GM12873 (cell line): Measurements from ENCODE around the gene OGDHL.

ENCODE experiments used
- TF ChIP-seq, protein P1 (sequence below): IDR thresholded peaks from 2 replicates; pipeline ENCODE4 v1.5.1; 2012; ENCODE audit warnings: low read depth, mild to moderate bottlenecking, moderate library complexity, low read length, control low read depth; ENCODE audit not compliant: insufficient read depth; ENCODE audit errors: missing control alignments

Gene OGDHL

DNA sequence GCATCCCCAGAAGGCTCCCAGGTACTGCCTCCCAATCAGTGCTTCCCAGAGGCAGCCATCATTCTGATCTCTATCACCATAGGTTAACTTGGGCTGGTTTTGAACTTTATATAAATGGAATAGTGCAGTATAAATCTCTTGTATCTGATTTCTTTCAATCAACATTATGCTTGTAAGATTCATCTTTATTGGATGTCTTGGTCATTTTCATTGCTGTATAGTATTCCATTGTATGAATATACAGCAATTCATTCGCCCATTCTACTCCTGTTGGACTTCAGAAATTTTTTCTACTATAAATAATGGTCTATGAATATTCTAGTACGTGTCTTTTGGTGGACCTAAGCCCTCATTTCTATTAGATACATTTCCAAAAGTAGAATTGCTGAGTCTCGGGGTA lies 16.1 kb upstream of the OGDHL start:
- TF ChIP-seq, protein P1, sequence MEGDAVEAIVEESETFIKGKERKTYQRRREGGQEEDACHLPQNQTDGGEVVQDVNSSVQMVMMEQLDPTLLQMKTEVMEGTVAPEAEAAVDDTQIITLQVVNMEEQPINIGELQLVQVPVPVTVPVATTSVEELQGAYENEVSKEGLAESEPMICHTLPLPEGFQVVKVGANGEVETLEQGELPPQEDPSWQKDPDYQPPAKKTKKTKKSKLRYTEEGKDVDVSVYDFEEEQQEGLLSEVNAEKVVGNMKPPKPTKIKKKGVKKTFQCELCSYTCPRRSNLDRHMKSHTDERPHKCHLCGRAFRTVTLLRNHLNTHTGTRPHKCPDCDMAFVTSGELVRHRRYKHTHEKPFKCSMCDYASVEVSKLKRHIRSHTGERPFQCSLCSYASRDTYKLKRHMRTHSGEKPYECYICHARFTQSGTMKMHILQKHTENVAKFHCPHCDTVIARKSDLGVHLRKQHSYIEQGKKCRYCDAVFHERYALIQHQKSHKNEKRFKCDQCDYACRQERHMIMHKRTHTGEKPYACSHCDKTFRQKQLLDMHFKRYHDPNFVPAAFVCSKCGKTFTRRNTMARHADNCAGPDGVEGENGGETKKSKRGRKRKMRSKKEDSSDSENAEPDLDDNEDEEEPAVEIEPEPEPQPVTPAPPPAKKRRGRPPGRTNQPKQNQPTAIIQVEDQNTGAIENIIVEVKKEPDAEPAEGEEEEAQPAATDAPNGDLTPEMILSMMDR: no peak

DNA sequence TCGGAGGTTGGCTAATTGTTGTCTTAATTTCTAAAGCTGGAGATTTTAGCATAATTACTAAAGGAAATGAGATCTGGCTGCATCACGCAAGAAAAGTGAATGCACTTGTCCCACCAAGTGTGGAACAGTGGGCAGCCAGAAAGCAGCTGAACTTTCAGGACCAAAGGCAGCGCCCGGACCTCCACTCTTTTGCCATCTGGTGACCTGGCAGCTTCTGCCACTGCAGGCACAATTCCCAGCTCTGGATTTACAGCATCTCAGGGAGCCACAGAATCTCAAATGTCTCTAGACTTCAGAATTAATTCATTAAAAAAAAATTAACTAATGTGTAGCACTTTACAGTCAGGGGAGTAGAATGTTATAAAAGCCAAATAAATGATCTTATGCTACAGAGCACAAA lies 14.7 kb upstream of the OGDHL start:
- TF ChIP-seq, protein P1: no peak

DNA sequence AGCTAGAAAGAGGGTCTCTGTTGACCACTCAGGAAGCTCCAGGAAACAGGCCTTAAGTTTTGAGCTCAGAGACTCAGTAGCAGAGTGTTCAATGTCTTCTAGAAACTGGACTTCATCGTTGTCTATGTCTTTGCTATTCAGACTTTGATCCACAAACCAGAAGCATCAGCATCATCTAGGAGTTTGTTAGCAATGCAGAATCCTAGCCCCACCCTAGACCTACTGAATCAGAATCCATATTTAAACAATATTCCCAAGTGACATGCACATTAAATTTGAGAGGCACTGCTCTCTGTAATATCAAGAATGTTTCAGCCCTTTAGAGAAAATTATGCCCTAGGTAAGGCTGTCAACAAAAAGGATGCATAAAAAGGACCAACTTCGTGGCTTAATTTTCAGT lies 12.9 kb upstream of the OGDHL start:
- TF ChIP-seq, protein P1: no peak

DNA sequence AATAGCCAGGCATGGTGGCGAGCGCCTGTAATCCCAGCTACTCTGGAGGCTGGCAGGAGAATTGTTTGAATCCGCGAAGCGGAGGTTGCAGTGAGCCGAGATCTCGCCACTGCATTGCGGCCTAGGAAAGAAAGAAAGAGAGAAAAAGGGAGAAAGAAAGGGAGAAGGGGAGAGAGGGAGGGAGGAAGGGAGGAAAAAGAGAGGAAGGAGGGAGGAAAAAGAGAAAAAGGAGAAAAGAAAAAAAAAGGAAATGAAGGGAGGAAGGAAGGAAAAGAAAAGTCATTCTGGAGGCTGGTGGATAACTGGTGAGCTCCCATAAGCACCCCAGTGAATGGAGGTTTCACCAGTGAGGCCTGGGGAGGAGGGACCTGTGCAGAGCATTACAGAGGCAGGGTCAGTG lies 7.6 kb upstream of the OGDHL start:
- TF ChIP-seq, protein P1: no peak

DNA sequence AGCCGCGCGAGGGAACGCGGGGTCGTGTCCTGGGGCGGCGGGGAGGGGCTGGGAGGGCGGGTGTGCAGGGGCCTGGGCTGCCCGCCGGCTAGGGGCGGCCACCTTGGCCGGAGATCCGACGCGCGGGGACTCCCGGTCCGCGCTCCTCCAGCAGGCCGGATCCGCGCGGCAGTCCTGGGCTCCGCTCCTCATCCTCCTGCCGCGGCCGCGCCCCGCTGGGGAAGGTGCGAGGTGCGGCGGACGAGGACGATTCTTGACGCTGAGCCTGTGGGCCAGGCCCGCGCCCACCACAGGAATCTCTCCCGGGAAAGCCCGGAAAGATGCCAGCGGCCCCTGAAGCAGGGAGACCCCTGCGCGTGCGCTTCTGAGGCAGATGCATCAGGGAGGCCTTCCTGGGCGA lies 6.6 kb upstream of the OGDHL start:
- TF ChIP-seq, protein P1: no peak

DNA sequence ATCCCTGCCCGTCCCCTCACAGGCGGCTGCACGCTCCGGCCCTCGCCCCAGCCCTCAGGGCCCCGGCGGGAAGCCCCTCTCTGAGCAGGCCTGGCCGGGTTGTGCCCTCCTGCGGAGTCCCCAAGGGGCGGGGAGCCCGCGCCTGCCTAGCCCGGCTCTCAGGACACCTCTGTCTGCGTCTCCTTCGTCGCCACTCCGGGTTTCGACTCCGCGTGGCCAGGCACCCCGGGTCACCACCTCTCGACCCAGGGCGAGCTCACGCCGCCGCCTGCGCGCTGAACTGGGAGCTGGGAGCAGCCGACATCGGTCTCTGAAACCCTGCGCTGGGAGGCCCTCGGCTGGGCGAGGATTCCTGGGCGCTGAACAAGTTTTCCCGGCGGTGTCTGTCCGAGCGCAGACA lies 6.2 kb upstream of the OGDHL start:
- TF ChIP-seq, protein P1: no peak

DNA sequence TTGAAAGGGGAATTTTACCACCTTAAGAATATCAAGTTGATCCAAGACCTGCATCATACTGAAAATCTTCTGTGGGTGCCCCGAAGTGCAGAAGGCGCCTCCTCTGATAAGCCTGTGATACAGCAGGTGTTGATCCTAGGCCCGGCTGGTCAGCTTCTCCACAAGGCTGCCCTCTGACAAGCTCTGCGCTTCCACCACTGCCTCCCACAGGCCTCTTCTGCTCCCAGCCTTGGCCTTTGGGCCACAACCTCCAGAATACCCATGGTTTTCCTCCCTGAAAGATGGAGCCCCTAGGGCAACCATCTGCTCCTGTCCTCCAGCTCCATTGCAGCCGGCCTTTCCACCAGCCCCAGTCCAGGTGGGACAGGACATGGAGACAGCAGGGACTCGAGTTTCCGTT lies 5.6 kb upstream of the OGDHL start:
- TF ChIP-seq, protein P1: no peak
